Measurements from ENCODE around the gene PARVB. TPM values are rescaled to one million over a fixed set of nuclear protein-coding genes. Genes with fewer than 3 reads are reported as not detected.
A peak's percentile ranks its signal among the peaks of the same experiment; 100 is the strongest.

Gene PARVB
- total RNA-seq, 1 donor from 2014 or later, result 22.1 TPM

DNA sequence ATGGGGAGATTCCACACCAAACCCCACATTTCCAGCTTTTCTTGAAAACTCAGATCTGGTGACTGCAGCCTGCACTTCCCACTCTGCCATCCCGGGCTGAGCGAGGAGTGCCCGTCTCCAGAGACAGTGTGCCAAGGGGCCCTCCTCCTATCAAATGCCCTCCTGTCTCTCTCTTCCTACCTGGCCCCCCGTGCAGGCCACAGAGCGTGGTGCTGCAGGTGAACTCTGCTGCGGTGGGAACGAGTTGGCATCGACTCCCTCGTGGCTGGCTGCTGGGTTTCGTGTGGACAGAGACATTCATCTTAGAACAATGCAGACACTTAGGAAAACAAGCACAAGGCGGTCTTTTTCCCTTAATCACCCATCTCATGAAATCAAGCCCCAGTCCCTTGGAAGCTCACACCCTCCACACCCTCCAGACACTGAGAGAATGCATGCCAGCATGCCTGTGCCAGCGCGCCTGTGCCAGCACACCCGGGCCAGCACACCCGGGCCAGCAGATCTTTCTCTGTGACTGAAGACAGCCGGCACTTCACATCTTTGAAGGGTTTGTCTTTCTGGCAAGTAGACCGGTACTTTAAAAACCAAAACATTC lies 65.0 kb downstream of the PARVB start:
- no peak for TF ChIP-seq CTCF (IDR thresholded peaks at IDR 0.05; ENCODE audit: unreplicated experiment)
- Mint-ChIP-seq H3K27me3 (ENCODE audit: low read depth) (no peaks in the 10 kb centered on the region), H3K36me3 (peaks cover 2% of the 10 kb centered on the region), H3K4me1 (peaks cover 10% of the 10 kb centered on the region), H3K9me3 (peaks cover 3% of the 10 kb centered on the region), H3K27ac (no peak overlapping the region), H3K4me3 (no peak overlapping the region)
- no peak for DNase-seq (ENCODE audit: low spot score in 2 of 2, unreplicated experiment in 2 of 2)

GRCh38 chr22:44089717-44090570 lies 65.8 kb downstream of the PARVB start:
- Mint-ChIP-seq H3K4me3 (no peak overlapping the region), H3K9me3 (peaks cover 3% of the 10 kb centered on the region), H3K36me3 (peaks cover 2% of the 10 kb centered on the region), H3K27ac (no peak overlapping the region), H3K4me1 (peaks cover 10% of the 10 kb centered on the region), H3K27me3 (ENCODE audit: low read depth) (no peaks in the 10 kb centered on the region)
- TF ChIP-seq CTCF (IDR thresholded peaks at IDR 0.05; ENCODE audit: unreplicated experiment), result no peak
- DNase-seq (ENCODE audit: low spot score in 2 of 2, unreplicated experiment in 2 of 2), result no peak

- H3K27ac Mint-ChIP-seq, result no peak overlapping the region
- peaks cover 10% of the 10 kb centered on the region for H3K4me1 Mint-ChIP-seq
- peaks cover 2% of the 10 kb centered on the region for H3K9me3 Mint-ChIP-seq
- no peaks in the 10 kb centered on the region for H3K27me3 Mint-ChIP-seq (ENCODE audit: low read depth)
- no peak for DNase-seq (ENCODE audit: low spot score in 2 of 2, unreplicated experiment in 2 of 2)
- TF ChIP-seq CTCF (IDR thresholded peaks at IDR 0.05; ENCODE audit: unreplicated experiment), result no peak
- H3K36me3 Mint-ChIP-seq, result peaks cover 2% of the 10 kb centered on the region
- H3K4me3 Mint-ChIP-seq, result no peak overlapping the region
Measured at GRCh38 chr22:44090571-44090905, 66.4 kb downstream of the PARVB start.

DNA sequence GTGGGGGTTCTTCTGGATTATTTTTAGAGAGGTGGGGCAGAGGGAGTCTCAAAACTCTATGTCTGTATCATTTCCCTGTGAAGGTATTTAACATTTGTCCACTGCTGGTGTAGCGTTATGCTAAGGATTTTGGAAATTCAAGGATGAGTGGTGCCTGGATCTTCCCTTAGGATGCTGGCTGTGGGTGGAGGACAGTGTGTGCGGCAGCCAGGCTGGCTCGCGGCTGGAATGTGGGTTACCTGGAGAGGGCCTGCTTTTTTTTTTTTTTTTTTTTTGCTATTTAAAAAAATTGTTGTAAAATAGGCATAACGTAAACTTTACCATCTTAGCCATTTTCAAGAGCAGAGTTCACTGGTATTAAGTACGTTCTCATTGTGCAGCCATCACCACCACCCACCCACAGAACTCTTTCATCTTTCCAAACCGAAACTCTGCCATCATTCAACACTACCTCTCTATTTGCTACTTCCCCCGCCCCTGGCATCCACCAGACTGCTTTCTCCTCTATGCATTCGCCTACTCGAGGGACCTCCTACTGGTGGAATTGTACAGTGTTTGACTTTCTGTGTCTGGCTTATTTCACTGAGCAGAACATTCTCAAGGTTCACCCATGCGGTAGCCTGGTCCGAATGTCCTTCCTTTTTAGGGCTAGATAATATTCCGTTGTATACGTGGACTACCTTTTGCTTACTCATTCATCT lies 67.1 kb downstream of the PARVB start:
- H3K27ac Mint-ChIP-seq, result no peak overlapping the region
- H3K4me3 Mint-ChIP-seq, result no peak overlapping the region
- no peaks in the 10 kb centered on the region for H3K36me3 Mint-ChIP-seq
- no peak for DNase-seq (ENCODE audit: low spot score in 2 of 2, unreplicated experiment in 2 of 2)
- peaks cover 6% of the 10 kb centered on the region for H3K4me1 Mint-ChIP-seq
- H3K27me3 Mint-ChIP-seq (ENCODE audit: low read depth), result no peaks in the 10 kb centered on the region
- H3K9me3 Mint-ChIP-seq, result no peaks in the 10 kb centered on the region
- peak; percentile 9 for TF ChIP-seq CTCF (IDR thresholded peaks at IDR 0.05; ENCODE audit: unreplicated experiment)

DNA sequence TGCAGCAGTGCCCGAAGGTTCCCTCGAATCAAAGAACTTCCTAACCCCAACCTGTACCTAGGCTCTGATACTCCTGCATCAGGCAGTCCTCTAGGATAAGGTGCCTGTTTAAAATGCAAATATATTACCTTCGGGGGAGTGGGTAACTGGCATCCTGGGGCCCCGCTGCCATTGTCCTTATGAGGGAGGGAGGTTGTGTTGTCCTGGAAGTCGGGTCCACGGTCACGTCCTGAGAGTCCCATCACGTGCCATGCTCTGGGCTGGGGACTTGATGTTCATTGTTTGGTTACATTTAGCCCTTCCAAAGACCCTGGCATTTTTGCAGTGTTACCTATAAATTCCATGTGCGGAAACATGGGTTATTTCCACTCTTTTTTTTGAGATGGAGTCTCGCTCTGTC lies 67.6 kb downstream of the PARVB start:
- Mint-ChIP-seq H3K4me1 (peaks cover under 1% of the 10 kb centered on the region), H3K27me3 (ENCODE audit: low read depth) (no peaks in the 10 kb centered on the region), H3K9me3 (no peaks in the 10 kb centered on the region), H3K36me3 (no peaks in the 10 kb centered on the region), H3K27ac (no peak overlapping the region), H3K4me3 (no peak overlapping the region)
- DNase-seq (ENCODE audit: low spot score in 2 of 2, unreplicated experiment in 2 of 2), result no peak
- TF ChIP-seq CTCF (IDR thresholded peaks at IDR 0.05; ENCODE audit: unreplicated experiment), result no peak
